Activated CD4-positive, alpha-beta T cell treated with anti-CD3 and anti-CD28 coated beads for 24 hours (primary cell): ENCODE data around the gene ADRB2.

Source experiments
- DNase-seq, 2 donors: peaks; one replicate each; pipeline ENCODE4 v3.0.0-alpha.2; 2020; ENCODE audit warnings: low read depth in 2 of 2

The ADRB2 gene

DNA sequence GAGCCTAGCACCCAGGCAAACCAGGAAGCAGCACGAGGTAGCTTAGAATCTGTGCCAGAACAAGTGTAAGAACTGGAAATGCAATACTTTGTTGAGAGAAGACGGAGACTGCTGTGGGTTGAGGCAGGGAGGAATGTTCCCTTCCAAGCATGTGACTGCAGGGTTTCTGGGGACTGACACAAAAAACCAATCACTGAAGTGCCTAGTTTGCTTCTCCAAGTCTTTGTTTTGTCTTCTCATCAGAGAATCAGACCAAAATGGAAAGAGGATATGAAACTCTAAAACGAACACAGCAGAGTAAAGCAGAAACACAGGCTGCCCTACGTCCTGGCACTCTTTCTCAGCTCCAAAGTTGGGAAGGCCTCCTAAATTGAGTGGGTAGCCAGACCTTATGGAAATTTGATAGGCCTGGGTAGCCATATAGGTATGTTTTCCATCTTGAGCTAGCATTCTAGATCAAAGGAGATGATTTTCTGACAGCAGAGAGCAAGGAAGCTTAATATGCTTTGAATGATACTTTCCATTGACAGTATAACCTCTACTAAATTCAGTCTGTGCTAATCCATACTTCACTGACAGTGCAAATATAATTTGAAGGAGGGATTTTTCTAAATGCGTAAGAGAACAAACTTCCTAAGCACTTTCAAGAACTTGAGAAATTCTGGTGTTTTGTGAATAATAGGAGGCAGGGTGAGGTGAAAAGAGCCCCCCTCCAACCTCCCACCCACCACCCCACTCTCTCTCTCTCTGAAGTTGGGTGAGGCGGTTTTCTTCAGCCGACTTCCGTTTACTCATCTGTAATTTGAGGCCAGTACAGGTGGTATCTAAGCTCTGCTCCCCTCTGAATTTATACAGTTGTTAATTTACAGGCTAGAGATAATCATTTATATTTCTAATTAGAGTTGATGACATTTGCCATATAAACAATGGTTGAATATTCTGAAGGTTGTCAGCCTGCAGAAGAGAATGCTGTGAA, 5.5 kb downstream of the ADRB2 start:
- DNase-seq = no peak

DNA sequence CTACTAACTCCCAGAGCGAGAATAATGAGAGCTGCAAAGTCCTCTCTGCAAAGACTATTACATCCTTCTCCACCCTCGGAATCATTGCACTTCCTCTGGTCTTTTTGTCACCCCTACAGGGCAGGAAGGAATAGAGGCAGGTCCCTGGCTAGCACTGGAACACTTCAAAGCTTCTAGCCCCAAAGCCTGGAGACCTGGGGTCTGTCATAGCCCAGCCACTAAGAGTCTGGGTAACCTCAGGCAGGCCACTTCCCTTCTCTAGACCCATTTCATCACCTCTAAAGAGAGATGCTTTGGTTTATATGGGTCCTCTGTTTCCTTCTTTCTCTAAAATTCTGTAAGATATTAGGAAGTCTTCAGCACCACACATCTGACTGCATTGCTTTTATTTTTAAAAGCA, 6.7 kb downstream of the ADRB2 start:
- DNase-seq = no peak

DNA sequence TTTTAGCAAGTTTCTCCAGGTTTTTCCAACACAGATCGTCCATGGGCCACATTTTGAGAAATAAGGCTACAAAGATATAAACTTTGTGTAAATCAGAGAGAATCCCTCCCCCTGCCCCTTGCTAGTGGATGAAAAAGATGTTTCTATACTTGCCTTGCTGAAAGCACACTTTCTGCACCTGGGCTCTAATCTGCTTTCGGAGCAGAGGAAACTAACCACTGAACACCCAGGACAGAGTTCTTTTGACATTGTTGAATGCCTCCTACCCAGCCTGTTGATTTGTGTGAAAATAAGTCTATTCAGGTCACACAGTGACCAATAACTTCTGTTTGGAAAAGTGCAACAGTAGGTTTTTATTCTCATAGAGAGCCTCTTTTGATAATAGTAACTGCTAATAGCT, 7.5 kb downstream of the ADRB2 start:
- DNase-seq = no peak

DNA sequence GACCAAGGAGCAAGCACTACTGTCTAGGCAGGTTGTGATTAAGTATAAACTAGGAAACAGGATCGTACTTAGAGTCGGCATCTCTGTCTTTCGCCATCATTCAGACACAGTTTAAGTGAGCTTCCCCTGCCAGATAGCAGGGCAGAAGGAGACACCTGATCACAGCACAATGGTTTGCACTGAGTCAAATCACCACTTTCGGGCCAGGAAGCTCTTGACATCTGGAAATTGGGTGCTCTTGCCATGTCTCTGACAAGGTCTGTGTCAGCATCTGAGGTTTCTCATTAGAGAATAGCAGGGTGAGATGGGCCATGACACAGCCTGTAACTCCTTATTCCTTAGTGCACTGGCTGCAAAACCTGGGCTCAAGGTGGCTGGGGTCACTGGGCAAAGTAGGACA, 8.3 kb downstream of the ADRB2 start:
- no peak for DNase-seq

DNA sequence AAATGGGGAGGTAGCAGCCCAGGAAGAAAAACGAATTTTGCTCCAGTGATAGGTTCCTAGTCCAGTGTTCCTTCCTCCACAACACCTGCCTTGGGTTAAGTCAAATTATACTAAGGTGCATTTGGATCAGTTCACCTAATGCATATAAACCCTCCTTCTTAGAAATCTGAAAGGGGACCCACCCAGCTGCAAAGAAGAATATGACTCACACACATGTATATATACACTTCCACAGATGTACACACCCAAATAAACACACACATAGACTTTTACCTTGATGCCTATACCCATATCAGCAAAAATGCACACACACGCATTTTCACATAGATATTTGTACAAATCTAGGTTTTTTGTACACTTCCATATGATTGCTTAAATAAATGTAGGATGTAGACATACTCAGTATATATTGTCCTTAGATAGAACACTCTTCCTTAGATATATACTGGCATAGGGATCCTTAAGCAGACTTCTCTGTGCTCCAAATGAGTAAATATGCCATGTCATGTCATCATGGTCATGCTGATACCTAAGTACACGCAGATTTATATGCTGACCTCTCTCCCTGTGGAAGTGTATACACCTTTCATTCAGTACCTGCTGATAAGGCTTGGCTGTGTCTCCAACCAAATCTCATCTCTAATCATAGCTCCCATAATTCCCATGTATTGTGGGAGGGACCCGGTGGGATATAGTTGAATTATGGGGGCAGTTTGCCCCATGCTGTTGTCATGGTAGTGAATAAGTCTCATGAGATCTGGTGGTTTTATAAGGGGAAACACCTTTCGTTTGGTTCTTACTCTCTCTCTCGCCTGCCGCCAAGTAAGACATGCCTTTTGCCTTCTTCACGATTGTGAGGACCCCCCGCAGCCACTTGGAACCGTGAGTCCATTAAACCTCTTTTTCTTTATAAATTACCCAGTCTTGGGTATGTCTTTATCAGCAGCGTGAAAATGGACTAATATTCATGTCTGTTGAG, 10.2 kb downstream of the ADRB2 start:
- DNase-seq = no peak

DNA sequence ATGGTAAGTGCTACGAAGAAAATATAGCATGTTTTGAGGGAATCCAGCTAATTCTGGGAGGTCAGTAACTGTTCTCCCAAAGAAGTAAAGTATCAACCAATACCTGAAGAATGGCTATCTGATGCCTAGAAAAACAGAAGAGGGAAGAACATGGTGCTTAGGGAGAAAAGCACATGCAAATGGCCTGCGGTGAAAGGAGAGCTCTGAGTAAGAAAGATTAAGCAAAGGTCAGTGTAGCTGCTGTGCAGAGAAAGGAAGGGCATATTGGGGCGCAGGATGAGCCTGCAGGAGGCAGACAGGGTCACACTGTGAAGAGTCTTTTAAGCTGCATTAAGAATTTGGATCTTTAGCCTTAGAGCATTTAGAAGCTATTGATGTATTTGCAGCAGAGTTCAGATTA, 11.0 kb downstream of the ADRB2 start:
- no peak for DNase-seq

DNA sequence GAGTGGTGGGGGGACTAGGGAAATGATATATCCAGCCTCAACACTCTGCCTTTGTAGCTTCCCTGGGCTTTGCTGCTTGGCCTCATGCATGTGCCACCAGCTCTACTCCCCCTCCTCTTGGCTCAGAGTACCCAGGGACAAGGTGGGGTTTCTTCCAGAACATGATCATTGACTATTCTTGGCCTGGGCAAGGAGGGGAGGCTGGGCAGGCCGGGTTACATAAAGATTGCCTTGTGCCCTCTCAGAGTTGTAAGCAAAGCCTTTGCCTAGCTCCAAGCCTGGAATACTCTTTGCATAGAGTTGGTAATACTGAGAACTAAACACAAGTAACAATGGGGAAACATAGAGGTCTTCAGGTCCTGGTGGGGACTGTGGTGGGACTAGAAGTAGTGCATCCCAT, 11.9 kb downstream of the ADRB2 start:
- DNase-seq = no peak

DNA sequence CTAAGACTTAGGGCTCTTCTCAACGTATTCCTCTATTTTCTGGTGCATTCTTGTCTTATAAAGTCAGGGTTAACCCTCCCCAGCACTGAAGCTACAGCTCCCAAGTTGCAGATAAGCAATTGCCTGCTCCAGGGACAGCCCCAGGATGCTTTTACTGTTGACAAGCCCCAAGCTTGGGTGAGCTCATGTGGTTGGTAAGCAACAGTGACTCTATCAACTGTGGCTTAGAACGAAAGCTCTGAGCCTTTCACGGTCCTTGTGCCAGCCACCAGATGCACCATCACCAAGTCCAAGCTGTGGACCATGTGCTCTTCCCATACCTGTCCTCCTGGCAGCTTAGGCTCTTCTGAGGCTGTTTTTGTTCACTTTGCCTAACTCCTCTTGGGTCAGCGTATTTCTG, 13.5 kb downstream of the ADRB2 start:
- DNase-seq = no peak

DNA sequence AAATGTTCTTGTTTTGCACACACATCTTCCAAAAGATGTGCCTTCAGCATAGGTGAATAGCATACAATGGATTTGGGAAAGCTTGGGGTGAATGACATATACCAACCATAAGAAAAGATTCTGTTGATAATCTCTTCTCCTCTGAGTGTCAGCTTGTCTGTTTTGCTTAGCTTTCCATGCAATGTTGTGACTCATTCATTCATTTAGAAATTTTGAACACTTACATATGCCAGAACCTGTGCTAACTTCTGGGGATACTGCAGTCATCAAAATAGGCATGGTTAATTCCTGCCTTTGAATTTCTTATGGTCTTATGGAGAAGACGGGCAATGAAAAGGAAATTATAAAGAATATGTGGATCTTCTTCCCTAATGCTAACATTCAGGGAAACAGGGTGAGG, 14.1 kb downstream of the ADRB2 start:
- DNase-seq = no peak

DNA sequence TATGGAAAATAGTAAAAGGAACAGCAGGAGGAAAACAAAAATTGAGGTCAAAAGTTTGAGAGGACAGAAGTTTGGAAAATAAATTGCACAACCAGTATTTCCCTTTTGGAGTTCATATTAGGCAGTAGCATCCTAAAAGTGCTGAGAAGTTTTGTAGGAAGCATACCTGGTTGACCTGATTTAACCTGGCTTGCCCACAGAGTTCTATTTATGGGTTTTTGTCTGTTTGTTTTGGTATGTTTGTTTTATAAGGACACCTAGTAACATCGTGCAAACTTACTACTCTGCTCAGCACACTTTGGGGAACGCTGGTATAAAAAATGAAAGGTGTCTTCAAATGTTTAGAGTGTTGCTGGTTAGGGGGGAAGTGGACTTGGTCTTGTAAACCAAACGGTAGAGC, 15.1 kb downstream of the ADRB2 start:
- no peak for DNase-seq

DNA sequence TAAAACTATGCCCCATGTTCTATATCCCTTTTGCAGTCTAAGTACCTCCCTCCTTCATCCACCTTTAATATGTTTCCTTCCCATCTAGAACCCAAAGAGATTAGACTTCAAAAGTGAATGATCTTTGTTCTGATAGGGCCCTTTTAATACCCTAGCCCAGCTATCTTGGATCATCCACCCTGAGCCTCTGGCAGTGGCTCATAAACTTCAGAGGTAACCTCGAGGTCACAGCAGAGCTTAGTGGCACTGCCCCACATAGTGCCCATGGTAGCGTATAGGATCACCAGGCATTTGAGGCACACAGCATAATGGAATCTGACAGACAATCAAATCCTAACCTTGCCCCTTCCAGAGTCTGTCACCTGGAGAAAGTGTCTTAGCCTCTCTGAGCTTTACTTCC, 15.8 kb downstream of the ADRB2 start:
- DNase-seq = no peak

DNA sequence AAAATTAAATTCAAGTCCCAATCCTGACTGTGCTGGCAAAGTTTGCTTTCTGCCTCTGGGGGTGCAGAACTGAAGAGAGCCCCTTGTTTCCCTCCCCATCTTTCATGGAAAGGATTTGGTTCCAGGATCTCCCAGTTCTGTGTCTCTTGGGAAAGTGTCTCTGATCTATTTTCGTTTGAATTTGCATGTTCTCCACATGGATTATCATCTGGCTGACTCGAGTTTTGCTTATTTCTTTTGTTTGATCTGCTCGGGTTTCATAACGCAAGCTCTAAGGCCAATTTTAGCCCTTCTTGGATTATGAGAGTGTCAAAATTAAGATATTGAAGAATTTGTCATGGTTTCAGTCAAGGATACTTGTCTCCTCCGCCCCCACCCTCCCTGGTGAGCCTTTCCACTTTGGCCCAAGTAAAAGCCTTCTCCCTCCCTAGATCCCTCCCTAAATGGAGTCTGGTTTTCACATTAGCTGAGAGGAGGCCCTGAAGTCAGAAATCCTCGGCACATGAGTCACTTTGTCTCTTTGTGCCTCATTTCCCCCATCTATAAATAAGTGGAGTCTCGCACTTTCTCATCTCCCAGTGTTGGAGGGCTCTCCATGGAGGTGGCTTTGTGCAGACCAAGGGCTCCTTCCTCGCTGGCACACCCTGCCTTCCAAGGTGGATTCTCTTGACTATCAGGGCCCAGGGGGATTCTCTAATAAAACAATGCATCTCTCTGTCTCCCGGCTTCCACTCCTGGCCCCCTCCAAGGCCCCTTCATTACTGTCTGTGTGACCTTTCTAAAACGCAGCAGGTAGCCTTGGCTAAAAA, 17.3 kb downstream of the ADRB2 start:
- no peak for DNase-seq

DNA sequence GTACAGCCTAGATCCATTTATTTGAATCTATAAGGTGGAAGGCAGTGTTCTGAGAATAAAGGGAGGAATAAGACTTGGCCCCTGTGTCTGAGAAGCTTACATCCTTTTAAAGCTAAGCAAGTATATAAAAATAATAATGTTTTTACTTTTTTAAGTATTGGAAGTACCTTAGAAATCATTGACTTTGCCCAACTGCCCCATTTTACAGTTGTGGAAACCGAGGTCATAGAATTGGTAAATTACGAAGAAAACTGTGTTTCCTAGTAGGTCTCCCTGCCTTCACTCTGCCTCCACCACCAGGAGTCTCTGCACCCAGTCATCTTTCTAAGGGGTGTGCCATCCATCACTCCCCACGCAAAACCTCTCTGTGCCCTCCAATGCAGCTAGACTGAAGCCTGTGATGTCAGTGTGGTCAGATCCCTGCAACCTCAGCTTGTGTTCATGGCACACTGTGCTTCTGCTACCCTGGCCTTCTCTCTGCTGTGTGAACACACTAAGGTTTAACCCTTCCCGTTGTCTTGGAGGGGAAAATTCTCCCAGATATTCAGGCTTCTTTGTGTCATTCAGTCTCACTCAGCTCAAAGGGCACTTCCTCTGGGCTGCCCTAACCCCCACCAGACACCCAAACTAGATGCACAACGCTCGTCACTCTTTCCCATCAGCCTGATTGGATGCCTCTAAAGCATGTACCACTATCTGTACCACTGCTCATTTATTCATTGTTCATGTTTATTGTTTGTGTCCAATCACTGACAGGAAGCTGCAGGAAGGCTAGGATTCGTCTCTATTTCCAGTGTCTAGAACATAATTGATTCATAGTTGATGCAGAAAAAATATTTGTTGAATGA, 18.2 kb downstream of the ADRB2 start:
- DNase-seq = no peak

DNA sequence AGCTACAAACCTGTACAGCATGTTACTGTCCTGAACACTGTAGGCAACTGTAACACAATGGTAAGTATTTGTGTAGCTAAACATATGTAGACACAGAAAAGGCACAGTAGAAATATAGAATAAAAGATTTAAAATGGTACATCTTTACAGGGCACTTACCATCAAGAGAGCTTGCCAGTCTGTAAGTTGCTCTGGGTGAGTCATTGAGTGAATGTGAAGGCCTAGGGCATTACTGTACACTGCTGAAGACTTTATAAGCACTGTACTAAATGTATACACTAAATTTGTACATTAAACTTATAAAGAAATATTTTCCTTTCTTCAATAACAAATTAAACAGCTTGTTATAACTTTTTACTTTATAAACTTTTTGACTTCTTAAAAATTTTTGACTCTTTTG, 20.5 kb downstream of the ADRB2 start:
- DNase-seq = no peak

DNA sequence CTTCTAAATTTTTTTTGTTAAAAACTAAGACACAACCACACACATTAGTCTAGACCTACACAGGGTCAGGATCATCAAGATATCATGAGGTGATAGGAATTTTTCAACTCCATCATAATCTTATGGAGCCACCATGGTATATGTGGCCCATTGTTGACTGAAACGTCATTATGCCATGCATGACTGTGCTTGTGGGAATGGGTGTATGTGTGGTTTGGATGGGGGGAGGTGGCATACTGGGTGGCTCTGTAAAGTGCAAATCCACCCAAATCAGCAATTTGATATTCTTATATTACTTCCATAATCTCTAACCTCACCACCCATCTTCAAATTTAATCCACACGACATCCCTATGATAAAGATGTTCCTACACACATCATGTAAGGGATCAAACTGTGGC, 21.0 kb downstream of the ADRB2 start:
- no peak for DNase-seq

DNA sequence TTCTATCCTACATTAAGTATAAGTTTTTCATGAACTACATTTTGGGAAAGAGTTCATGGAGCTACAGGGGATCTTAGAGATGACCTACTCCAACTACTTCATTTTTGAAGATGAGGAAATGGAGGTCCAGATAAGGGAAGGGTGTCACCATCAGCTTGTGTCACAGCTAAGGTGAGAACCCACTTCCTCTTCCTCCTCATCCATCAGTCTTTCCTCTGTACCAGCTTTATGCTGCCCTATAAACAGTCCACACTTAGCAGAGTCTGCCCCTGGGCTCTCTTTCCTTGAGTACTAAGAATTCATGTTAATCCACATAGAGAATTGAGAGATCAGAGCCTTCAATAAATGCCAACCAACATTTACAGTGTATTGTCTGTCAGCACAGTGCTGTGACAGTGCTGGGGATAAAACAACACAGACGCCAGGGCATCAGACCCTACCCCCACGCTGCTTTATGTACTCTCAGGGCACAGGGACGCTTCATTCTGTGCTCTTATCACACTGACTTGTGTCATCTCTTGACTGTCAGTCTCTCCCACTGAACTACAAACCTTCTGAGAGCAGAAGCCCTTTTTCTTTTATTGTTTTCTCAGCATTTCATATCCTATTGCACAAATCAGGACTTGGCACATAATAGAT, 22.1 kb downstream of the ADRB2 start:
- no peak for DNase-seq

DNA sequence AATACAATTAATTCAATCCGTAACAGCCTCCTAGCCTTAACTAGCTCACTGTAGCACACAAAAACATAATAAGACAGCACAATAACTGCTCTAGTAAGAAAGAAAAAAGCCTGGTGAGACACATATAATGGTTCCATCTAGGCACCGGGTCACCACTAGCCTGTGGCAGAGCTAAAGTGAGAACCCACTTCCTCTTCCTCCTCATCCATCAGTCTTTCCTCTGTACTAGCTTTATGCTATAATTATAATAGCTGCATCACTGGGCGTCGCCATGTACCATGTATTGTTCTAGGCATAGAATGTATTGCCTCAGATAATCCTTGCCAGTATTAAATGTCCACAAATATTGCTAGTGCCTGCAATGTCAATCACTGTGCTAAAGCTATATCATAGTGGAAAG, 23.1 kb downstream of the ADRB2 start:
- no peak for DNase-seq

DNA sequence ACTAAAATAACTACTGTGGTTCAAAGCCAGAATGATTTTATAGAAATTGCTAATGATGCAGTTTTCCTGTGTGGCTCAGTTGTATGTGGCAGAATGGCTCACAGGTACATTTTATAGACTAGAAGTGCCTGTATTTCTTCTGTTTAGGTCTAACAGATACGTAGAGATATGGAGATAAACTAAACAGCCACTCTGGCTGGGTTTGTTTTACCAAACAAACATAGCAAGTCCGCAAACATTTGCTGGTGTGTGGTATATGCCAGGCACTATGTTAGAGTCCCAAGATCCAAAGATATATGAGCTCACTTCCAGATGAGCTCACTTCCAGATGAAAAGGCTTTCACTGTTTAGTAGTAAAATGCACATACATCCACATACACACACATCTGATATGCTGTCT, 24.4 kb downstream of the ADRB2 start:
- DNase-seq = no peak

DNA sequence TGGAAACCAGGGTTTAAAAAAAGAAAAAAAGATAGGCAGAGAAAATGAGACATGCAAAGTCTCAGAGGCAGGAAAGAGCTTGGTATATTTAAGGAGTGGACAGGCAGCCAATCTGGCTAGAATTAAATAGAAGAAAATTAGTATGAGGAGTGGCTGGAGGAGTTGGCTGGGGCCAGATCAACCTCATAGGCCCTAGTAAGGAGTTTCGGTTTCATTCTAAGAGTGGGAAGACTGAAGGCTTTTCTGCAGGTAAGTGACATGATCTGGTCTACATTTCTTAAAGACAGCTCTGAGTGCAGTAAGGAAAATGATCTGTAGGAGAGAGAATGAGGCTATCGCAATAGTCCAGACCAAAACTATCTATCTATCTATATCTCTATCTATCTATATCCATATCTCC, 27.5 kb downstream of the ADRB2 start:
- DNase-seq = no peak

DNA sequence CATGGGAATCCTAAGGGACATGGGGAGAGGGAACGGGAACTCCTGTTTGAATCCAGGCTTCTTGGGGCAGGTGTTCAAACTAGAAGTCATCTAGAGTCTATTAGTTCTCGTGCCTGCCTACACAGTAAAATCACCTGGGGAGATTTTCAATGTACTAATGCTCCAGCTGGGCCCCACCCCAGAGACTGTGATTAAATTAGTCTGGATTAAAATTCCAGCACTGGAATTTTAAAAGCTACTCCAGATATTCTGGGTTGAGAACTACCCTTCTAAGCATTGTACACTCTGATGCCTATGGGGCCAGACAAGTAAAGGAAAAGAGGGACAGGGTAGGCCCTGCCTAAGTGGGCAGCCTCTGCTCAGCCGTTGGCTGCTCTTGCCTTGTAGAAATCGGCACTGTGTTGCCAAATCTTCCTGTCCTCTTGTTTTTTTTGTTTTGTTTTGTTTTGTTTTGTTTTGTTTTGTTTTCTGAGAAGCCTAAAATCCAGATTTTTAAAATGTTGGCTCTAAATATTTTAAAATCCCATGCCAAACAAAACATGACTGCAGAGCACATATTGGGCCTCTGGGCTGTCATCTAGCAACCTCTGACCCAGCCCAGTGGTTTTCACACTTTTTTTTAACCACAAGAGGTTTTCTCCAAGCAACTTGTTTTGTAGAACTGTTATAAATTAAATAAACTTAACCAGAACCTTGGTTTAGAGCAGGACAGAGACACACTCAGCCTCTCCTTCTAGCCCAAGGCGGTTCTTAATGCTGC, 29.0 kb downstream of the ADRB2 start:
- DNase-seq = no peak
